ENCODE results near the gene SPATA24.

GRCh38 chr5:139393497-139394122 is 10.3 kb downstream of the SPATA24 start:
- TF ChIP-seq, protein P1, sequence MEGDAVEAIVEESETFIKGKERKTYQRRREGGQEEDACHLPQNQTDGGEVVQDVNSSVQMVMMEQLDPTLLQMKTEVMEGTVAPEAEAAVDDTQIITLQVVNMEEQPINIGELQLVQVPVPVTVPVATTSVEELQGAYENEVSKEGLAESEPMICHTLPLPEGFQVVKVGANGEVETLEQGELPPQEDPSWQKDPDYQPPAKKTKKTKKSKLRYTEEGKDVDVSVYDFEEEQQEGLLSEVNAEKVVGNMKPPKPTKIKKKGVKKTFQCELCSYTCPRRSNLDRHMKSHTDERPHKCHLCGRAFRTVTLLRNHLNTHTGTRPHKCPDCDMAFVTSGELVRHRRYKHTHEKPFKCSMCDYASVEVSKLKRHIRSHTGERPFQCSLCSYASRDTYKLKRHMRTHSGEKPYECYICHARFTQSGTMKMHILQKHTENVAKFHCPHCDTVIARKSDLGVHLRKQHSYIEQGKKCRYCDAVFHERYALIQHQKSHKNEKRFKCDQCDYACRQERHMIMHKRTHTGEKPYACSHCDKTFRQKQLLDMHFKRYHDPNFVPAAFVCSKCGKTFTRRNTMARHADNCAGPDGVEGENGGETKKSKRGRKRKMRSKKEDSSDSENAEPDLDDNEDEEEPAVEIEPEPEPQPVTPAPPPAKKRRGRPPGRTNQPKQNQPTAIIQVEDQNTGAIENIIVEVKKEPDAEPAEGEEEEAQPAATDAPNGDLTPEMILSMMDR (IDR thresholded peaks at IDR 0.05): no peak
- no peak for TF ChIP-seq POLR2A (IDR thresholded peaks at IDR 0.05)
